GM23338 (cell line): Measurements from ENCODE around the gene ANKRD17.

ENCODE experiments used
- CREB1 ChIP-seq: fragments of 250-450 bp; sonication (Bioruptor Pico); IDR thresholded peaks from 2 replicates; pipeline ENCODE4 v1.5.0; 2020; ENCODE audit warnings: low read depth, mild to moderate bottlenecking, moderate library complexity
- CTCF ChIP-seq, 2 experiments: fragments of 200-600 bp in 1 of 2; sonication (generic) in 1 of 2; conservative IDR thresholded peaks; 2 replicates each; pipeline versions ENCODE4 v1.5.1 to v1.6.1; 2016 to 2017; ENCODE audit warnings: antibody characterized with exemption in 2 of 2, low read depth in 2 of 2, mild to moderate bottlenecking in 2 of 2, moderate library complexity in 1 of 2
- ETS1 ChIP-seq: IDR thresholded peaks from 2 replicates; pipeline ENCODE4 v1.6.1; 2016; ENCODE audit warnings: antibody characterized with exemption
- EZH2 ChIP-seq: fragments of 200-600 bp; sonication (generic); IDR thresholded peaks from one replicate; pipeline ENCODE4 v1.8.0; 2017; ENCODE audit warnings: antibody characterized with exemption, mild to moderate bottlenecking, low read depth; ENCODE audit not compliant: unreplicated experiment
- EZH2phosphoT487 ChIP-seq: fragments of 200-600 bp; sonication (generic); IDR thresholded peaks from one replicate; pipeline ENCODE4 v1.8.1; 2018; ENCODE audit warnings: antibody characterized with exemption; ENCODE audit not compliant: unreplicated experiment
- JUNB ChIP-seq: IDR thresholded peaks from one replicate; pipeline ENCODE4 v1.6.1; 2016; ENCODE audit warnings: antibody characterized with exemption; ENCODE audit not compliant: unreplicated experiment
- POLR2AphosphoS5 ChIP-seq: IDR thresholded peaks from 2 replicates; pipeline ENCODE4 v1.6.1; 2016; ENCODE audit warnings: antibody characterized with exemption, low read depth
- REST ChIP-seq: IDR thresholded peaks from one replicate; pipeline ENCODE4 v1.6.1; 2018; ENCODE audit warnings: antibody characterized with exemption; ENCODE audit not compliant: unreplicated experiment
- STAT1 ChIP-seq: IDR thresholded peaks from one replicate; pipeline ENCODE4 v1.6.1; 2016; ENCODE audit warnings: antibody characterized with exemption; ENCODE audit not compliant: unreplicated experiment
- ZNF114 ChIP-seq: fragments of 250-450 bp; sonication (Bioruptor Pico); IDR thresholded peaks from 2 replicates; pipeline ENCODE4 v1.5.0; 2020; ENCODE audit warnings: mild to moderate bottlenecking, moderate library complexity
- ZNF331 ChIP-seq: fragments of 250-450 bp; sonication (Bioruptor Pico); IDR thresholded peaks from 2 replicates; pipeline ENCODE4 v1.5.0; 2020; ENCODE audit warnings: low read depth, mild to moderate bottlenecking, moderate library complexity
- ZNF462 ChIP-seq: fragments of 250-450 bp; sonication (Bioruptor Pico); IDR thresholded peaks from 2 replicates; pipeline ENCODE4 v1.5.0; 2020; ENCODE audit warnings: mild to moderate bottlenecking, moderate library complexity

- no peak for TF ChIP-seq EZH2
- TF ChIP-seq STAT1, result no peak
- TF ChIP-seq EZH2phosphoT487, result no peak
- no peak for TF ChIP-seq ETS1
- no peak for TF ChIP-seq CTCF (conservative IDR thresholded peaks at IDR 0.05; ENCODE audit: low read depth in 2 of 2)
- TF ChIP-seq POLR2AphosphoS5, result no peak
- TF ChIP-seq ZNF114 (CRISPR knock-in tag), result no peak
- no peak for TF ChIP-seq JUNB
- TF ChIP-seq REST, result no peak
- no peak for TF ChIP-seq CREB1 (CRISPR knock-in tag)
- TF ChIP-seq ZNF462, result no peak
- no peak for TF ChIP-seq ZNF331 (CRISPR knock-in tag)
Measured at GRCh38 chr4:73206236-73206635, 52.4 kb downstream of the ANKRD17 start.
